Measurements from ENCODE around the gene THYN1.
"Not testable (repeated sequence)": the region's sequence is repeated elsewhere in the genome, so short reads cannot be mapped to it uniquely, and the experiment has no call there.

The THYN1 gene

GRCh38 chr11:134257101-134257500 lies 3.9 kb upstream of the THYN1 start:
- H3K4me1 ChIP-seq (ENCODE audit: control insufficient read depth, low read depth, low read length): peaks cover 2% of the 10 kb centered on the region
- H4K5ac ChIP-seq (ENCODE audit: low read length): no peak overlapping the region
- no peaks in the 10 kb centered on the region for H3K27me3 ChIP-seq (ENCODE audit: insufficient read depth, low read length, poor library complexity)
- H3K9ac ChIP-seq (ENCODE audit: low read length): no peak overlapping the region
- H3K4me3 ChIP-seq (ENCODE audit: low read length): no peak overlapping the region
- no peak overlapping the region for H2BK5ac ChIP-seq (ENCODE audit: low read length)
- H3K56ac ChIP-seq (ENCODE audit: low read length): no peak overlapping the region
- no peak overlapping the region for H2AK5ac ChIP-seq (ENCODE audit: low read length)
- no peak overlapping the region for H3K27ac ChIP-seq (ENCODE audit: low read depth, low read length)
- WGBS (ENCODE audit: extremely low coverage, insufficient coverage, low lambda C conversion rate): no CpG with 5 or more reads among the region's 11 CpGs
- H3K4ac ChIP-seq (ENCODE audit: low read depth, low read length): no peak overlapping the region
- H3K4me2 ChIP-seq (ENCODE audit: low read length): no peak overlapping the region
- H3K79me1 ChIP-seq (ENCODE audit: low read length): no peaks in the 10 kb centered on the region
- no peak overlapping the region for H4K8ac ChIP-seq (ENCODE audit: low read depth, low read length)
- no peak overlapping the region for H2BK15ac ChIP-seq (replicated peaks; ENCODE audit: low read depth)
- H3K23ac ChIP-seq (ENCODE audit: low read length): no peak overlapping the region
- H2BK120ac ChIP-seq (ENCODE audit: low read depth, low read length): no peak overlapping the region
- H3K79me2 ChIP-seq (ENCODE audit: control insufficient read depth, insufficient read depth, low read length): no peaks in the 10 kb centered on the region
- DNase-seq: no peak
- H3K18ac ChIP-seq (ENCODE audit: low read length): no peak overlapping the region
- H3K36me3 ChIP-seq (ENCODE audit: control insufficient read depth, insufficient read depth, low read length): no peaks in the 10 kb centered on the region

GRCh38 chr11:134255184-134255561 lies 2.0 kb upstream of the THYN1 start:
- H2BK5ac ChIP-seq (ENCODE audit: low read length); H4K8ac ChIP-seq (ENCODE audit: low read depth, low read length); H3K4me1 ChIP-seq (ENCODE audit: control insufficient read depth, low read depth, low read length); H3K79me1 ChIP-seq (ENCODE audit: low read length); H3K9ac ChIP-seq (ENCODE audit: low read length); H3K23ac ChIP-seq (ENCODE audit: low read length); H3K18ac ChIP-seq (ENCODE audit: low read length); H3K4me3 ChIP-seq (ENCODE audit: low read length); H2BK120ac ChIP-seq (ENCODE audit: low read depth, low read length); H3K36me3 ChIP-seq (ENCODE audit: control insufficient read depth, insufficient read depth, low read length); H2AK5ac ChIP-seq (ENCODE audit: low read length); H2BK15ac ChIP-seq (replicated peaks; ENCODE audit: low read depth); H3K56ac ChIP-seq (ENCODE audit: low read length); H3K4ac ChIP-seq (ENCODE audit: low read depth, low read length); H3K27me3 ChIP-seq (ENCODE audit: insufficient read depth, low read length, poor library complexity); DNase-seq; H4K5ac ChIP-seq (ENCODE audit: low read length); H3K4me2 ChIP-seq (ENCODE audit: low read length); H3K27ac ChIP-seq (ENCODE audit: low read depth, low read length); H3K79me2 ChIP-seq (ENCODE audit: control insufficient read depth, insufficient read depth, low read length): not testable (repeated sequence)
- no CpG with 5 or more reads among the region's 5 CpGs for WGBS (ENCODE audit: extremely low coverage, insufficient coverage, low lambda C conversion rate)

GRCh38 chr11:134254433-134255183 lies 1.5 kb upstream of the THYN1 start:
- H3K79me2 ChIP-seq (ENCODE audit: control insufficient read depth, insufficient read depth, low read length): no peaks in the 10 kb centered on the region
- H2BK15ac ChIP-seq (replicated peaks; ENCODE audit: low read depth): no peak overlapping the region
- no peak for DNase-seq
- no CpG with 5 or more reads among the region's 3 CpGs for WGBS (ENCODE audit: extremely low coverage, insufficient coverage, low lambda C conversion rate)
- no peak overlapping the region for H3K23ac ChIP-seq (ENCODE audit: low read length)
- no peak overlapping the region for H3K9ac ChIP-seq (ENCODE audit: low read length)
- H3K4me3 ChIP-seq (ENCODE audit: low read length): no peak overlapping the region
- H3K4ac ChIP-seq (ENCODE audit: low read depth, low read length): no peak overlapping the region
- no peaks in the 10 kb centered on the region for H3K36me3 ChIP-seq (ENCODE audit: control insufficient read depth, insufficient read depth, low read length)
- H4K5ac ChIP-seq (ENCODE audit: low read length): no peak overlapping the region
- H3K27me3 ChIP-seq (ENCODE audit: insufficient read depth, low read length, poor library complexity): no peaks in the 10 kb centered on the region
- H3K56ac ChIP-seq (ENCODE audit: low read length): no peak overlapping the region
- peaks cover 2% of the 10 kb centered on the region for H3K4me1 ChIP-seq (ENCODE audit: control insufficient read depth, low read depth, low read length)
- no peak overlapping the region for H3K18ac ChIP-seq (ENCODE audit: low read length)
- no peak overlapping the region for H2BK5ac ChIP-seq (ENCODE audit: low read length)
- no peak overlapping the region for H2BK120ac ChIP-seq (ENCODE audit: low read depth, low read length)
- H3K79me1 ChIP-seq (ENCODE audit: low read length): no peaks in the 10 kb centered on the region
- no peak overlapping the region for H3K27ac ChIP-seq (ENCODE audit: low read depth, low read length)
- H3K4me2 ChIP-seq (ENCODE audit: low read length): no peak overlapping the region
- no peak overlapping the region for H4K8ac ChIP-seq (ENCODE audit: low read depth, low read length)
- H2AK5ac ChIP-seq (ENCODE audit: low read length): no peak overlapping the region

GRCh38 chr11:134252346-134253187 lies 585 bp downstream of the THYN1 start:
- no CpG with 5 or more reads among the region's 27 CpGs for WGBS (ENCODE audit: extremely low coverage, insufficient coverage, low lambda C conversion rate)
- Histone ChIP-seq H4K5ac (ENCODE audit: low read length) (no peak overlapping the region), H3K79me2 (ENCODE audit: control insufficient read depth, insufficient read depth, low read length) (no peaks in the 10 kb centered on the region), H3K4me2 (ENCODE audit: low read length) (peak overlapping the region; percentile 95), H3K4me3 (ENCODE audit: low read length) (peak overlapping the region; percentile 91), H3K4me1 (ENCODE audit: control insufficient read depth, low read depth, low read length) (peaks cover 2% of the 10 kb centered on the region), H3K36me3 (ENCODE audit: control insufficient read depth, insufficient read depth, low read length) (peaks cover 2% of the 10 kb centered on the region), H3K27me3 (ENCODE audit: insufficient read depth, low read length, poor library complexity) (no peaks in the 10 kb centered on the region), H4K8ac (ENCODE audit: low read depth, low read length) (no peak overlapping the region), H3K23ac (ENCODE audit: low read length) (no peak overlapping the region), H3K9ac (ENCODE audit: low read length) (peak overlapping the region; percentile 80), H3K18ac (ENCODE audit: low read length) (no peak overlapping the region), H3K79me1 (ENCODE audit: low read length) (no peaks in the 10 kb centered on the region), H3K27ac (ENCODE audit: low read depth, low read length) (no peak overlapping the region), H2BK120ac (ENCODE audit: low read depth, low read length) (no peak overlapping the region), H3K56ac (ENCODE audit: low read length) (peak overlapping the region; percentile 94), H2AK5ac (ENCODE audit: low read length) (no peak overlapping the region), H3K4ac (ENCODE audit: low read depth, low read length) (peak overlapping the region; percentile 22), H2BK15ac (replicated peaks; ENCODE audit: low read depth) (no peak overlapping the region), H2BK5ac (ENCODE audit: low read length) (no peak overlapping the region)
- no peak for DNase-seq

GRCh38 chr11:134250675-134251074 lies 2.5 kb downstream of the THYN1 start:
- no CpG with 5 or more reads among the region's 2 CpGs for WGBS (ENCODE audit: extremely low coverage, insufficient coverage, low lambda C conversion rate)
- DNase-seq: no peak
- H4K5ac ChIP-seq (ENCODE audit: low read length): no peak overlapping the region
- no peak overlapping the region for H3K23ac ChIP-seq (ENCODE audit: low read length)
- H3K4me3 ChIP-seq (ENCODE audit: low read length): no peak overlapping the region
- no peak overlapping the region for H3K27ac ChIP-seq (ENCODE audit: low read depth, low read length)
- H3K56ac ChIP-seq (ENCODE audit: low read length): no peak overlapping the region
- no peak overlapping the region for H3K18ac ChIP-seq (ENCODE audit: low read length)
- H3K79me1 ChIP-seq (ENCODE audit: low read length): no peaks in the 10 kb centered on the region
- H2BK120ac ChIP-seq (ENCODE audit: low read depth, low read length): no peak overlapping the region
- H3K79me2 ChIP-seq (ENCODE audit: control insufficient read depth, insufficient read depth, low read length): no peaks in the 10 kb centered on the region
- H3K9ac ChIP-seq (ENCODE audit: low read length): no peak overlapping the region
- no peak overlapping the region for H2BK15ac ChIP-seq (replicated peaks; ENCODE audit: low read depth)
- peaks cover 2% of the 10 kb centered on the region for H3K4me1 ChIP-seq (ENCODE audit: control insufficient read depth, low read depth, low read length)
- H3K4me2 ChIP-seq (ENCODE audit: low read length): no peak overlapping the region
- H3K36me3 ChIP-seq (ENCODE audit: control insufficient read depth, insufficient read depth, low read length): peaks cover 2% of the 10 kb centered on the region
- H2BK5ac ChIP-seq (ENCODE audit: low read length): no peak overlapping the region
- H3K27me3 ChIP-seq (ENCODE audit: insufficient read depth, low read length, poor library complexity): no peaks in the 10 kb centered on the region
- H4K8ac ChIP-seq (ENCODE audit: low read depth, low read length): no peak overlapping the region
- no peak overlapping the region for H2AK5ac ChIP-seq (ENCODE audit: low read length)
- H3K4ac ChIP-seq (ENCODE audit: low read depth, low read length): no peak overlapping the region
